Suprapubic skin (tissue), 3 donors: ENCODE measurements around the gene MYH11.

ENCODE experiments used
- CTCF ChIP-seq, 2 donors: fragments of 200-600 bp in 1 of 2; fragments of 450-650 bp in 1 of 2; sonication (generic) in 1 of 2; IDR thresholded peaks; one replicate each; pipeline ENCODE4 v1.5.1; 2016 to 2019; ENCODE audit warnings: antibody characterized with exemption in 2 of 2, mild to moderate bottlenecking in 1 of 2, moderate library complexity in 1 of 2
- POLR2A ChIP-seq, 2 donors: fragments of 450-650 bp; IDR thresholded peaks; one replicate each; pipeline ENCODE4 v1.6.1; 2017; ENCODE audit warnings: antibody characterized with exemption in 2 of 2, mild to moderate bottlenecking in 2 of 2, moderate library complexity in 2 of 2

GRCh38 chr16:15899538-15900100, 42.8 kb upstream of the MYH11 start:
- TF ChIP-seq CTCF (IDR thresholded peaks at IDR 0.05), result no peak
- TF ChIP-seq POLR2A (IDR thresholded peaks at IDR 0.05), result no peak
